ENCODE results near the gene SCIN.
"Not testable (repeated sequence)": the region's sequence is repeated elsewhere in the genome, so short reads cannot be mapped to it uniquely, and the experiment has no call there.

Gene SCIN

DNA sequence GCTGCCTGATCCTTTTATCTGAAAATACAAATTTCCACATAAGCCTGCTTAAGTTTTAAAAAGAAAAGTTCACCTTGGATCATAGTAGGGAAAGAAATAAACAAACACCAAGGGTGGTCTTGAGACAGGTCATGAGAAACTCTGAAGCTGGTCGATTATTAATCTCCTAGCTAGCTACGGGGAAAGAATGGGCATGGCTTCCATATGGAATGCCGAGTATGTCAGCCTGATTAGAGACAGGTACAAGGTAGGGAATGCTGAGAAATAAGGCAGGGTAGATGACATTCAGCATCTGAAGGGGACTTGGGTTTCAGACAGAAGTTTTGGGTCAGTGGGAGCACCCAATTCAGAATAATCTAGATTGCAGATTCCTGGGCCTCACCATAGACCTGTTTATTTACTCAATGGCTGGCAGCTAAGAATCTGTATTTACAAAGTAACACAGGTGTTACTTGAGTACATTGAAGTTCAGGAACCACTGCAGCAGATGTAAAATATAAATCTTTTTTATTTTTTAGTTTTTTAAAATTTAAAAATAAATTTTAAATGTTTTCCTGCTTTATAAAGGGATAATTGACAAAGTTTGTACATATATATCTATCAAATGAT is 49.0 kb downstream of the SCIN start:
- DNase-seq (ENCODE audit: low read depth) = no peak

GRCh38 chr7:12620371-12620770 is 49.9 kb downstream of the SCIN start:
- no peak for DNase-seq (ENCODE audit: low read depth)

DNA sequence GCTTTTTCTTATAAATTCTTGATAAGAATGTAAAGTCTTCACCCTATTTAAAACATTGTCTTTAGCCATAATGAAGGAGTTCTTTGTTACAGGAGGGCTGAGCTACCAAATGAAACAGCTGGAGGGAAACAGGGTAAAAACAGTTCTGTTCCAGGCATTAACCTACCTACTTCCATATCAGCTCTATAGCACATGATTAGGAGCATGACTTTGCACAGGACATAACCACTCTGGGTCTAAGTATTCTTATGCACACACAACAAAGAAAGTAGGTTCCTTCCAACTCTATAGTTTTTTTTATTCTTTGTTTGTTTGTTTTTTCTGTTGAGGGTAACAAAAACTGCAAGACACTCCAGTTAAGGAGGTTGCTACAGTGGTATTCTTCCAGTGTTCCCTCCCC is 52.7 kb downstream of the SCIN start:
- DNase-seq (ENCODE audit: low read depth) = no peak

GRCh38 chr7:12623885-12624498 is 53.5 kb downstream of the SCIN start:
- DNase-seq (ENCODE audit: low read depth) = no peak

DNA sequence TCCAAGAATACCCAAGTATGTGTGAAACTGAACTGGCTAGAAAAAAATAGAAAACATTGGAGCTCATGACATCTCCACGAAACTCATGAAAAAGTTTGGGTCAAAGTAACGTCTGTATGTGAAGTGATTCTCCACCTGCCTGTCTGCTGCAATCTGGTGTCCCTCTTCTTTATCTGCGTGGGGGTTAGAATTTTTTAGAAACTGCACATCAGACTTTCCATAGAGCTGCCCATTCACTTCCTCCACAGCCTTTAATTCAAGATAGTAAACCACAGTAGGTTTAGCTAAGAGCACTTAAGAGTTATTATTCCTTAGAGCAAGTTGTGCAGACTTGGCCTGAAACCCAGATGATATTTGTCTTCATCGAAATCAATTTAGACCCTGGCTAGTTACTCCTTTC is 55.3 kb downstream of the SCIN start:
- no peak for DNase-seq (ENCODE audit: low read depth)

- DNase-seq (ENCODE audit: low read depth) = no peak
Measured at GRCh38 chr7:12629816-12630512, 59.4 kb downstream of the SCIN start.

DNA sequence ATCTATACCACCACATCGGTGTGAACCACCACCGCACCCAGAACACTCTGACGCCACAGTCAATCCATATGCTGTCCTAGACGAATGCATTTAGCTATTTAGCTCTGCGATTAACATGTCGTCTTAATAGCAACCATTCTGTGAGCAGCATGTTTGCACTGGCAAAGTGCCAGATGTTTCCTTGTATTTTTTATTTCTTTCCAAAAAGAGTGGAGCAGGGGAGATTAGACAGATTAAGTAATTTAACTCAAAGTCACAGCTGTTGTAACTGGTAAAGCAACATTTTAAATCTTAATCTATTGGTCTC is 59.9 kb downstream of the SCIN start:
- no peak for DNase-seq (ENCODE audit: low read depth)

DNA sequence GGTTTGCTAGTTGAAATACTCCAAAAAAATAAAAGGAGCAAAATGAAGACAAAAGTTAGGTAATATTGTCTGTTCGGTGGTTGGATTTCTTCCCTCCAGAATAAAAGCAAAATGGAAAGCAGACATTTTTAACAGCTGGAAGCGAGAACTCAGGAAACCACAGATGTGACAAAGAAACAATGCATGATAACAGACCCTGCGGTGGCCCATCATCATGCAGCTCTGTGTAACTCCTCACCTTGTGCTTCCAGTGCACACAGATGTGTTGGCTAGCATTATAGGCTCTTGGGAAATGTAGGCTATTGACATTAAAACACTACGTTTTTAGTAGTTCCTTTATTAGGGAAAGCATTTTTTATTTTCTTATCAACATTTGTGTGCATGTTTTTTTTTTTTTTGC is 63.1 kb downstream of the SCIN start:
- no peak for DNase-seq (ENCODE audit: low read depth)

- DNase-seq (ENCODE audit: low read depth) = no peak
Measured at GRCh38 chr7:12635830-12636229, 65.3 kb downstream of the SCIN start.

DNA sequence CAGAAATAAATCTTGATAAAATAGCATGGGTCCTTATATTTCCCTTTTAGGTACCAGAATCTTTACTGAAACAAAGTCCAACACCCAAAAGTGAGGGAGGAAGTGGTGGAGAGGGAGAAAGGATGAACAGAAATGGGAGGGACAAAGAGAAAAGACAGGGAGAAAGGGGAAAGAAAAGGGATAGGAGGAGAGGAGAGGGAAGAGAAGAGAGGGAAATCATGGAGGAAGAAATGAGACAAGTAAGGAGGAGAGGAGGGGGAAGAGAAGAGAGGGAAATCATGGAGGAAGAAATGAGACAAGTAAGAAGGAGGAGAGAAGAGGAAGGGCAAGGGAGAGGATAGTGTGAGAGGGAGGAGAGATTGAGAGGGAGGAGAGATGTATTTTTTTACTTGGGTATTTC is 66.8 kb downstream of the SCIN start:
- DNase-seq (ENCODE audit: low read depth) = no peak

DNA sequence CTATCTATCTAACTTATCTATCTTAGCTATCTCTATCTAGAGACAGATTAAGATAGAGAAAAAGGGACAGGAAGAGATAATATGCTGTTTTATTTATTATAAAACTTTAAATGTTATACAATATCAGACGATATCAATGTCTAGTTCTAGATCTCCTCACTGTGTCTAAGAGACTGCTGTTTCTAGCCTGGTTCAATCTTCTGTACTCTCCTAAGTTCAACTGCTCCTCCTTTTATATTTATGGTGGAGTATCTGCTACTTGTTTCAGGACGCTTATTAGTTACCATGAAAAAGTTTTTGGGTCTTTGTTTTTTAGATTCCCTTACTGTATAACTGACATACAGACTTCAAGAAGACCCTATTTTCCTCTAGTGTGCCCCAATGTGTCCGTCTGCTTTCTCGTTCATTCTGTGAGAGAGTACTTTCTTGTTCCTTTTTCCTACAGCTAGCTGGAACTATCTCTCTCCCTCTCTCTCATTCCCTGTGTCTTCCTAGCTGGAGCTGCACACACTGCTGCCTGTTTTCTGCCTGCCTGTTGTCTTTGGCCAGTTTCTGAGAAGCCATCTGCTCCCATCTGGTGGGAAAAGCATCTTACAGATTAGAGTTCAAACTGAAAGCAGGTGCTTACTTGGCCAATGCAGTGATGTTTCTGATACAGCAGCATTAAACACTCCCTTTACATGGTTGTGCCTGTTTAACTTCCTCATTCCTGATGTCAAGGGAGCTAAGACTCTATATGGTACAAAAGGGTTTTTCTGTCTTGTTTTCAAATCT is 67.5 kb downstream of the SCIN start:
- no peak for DNase-seq (ENCODE audit: low read depth)

GRCh38 chr7:12638851-12639456 is 68.4 kb downstream of the SCIN start:
- DNase-seq (ENCODE audit: low read depth) = no peak

DNA sequence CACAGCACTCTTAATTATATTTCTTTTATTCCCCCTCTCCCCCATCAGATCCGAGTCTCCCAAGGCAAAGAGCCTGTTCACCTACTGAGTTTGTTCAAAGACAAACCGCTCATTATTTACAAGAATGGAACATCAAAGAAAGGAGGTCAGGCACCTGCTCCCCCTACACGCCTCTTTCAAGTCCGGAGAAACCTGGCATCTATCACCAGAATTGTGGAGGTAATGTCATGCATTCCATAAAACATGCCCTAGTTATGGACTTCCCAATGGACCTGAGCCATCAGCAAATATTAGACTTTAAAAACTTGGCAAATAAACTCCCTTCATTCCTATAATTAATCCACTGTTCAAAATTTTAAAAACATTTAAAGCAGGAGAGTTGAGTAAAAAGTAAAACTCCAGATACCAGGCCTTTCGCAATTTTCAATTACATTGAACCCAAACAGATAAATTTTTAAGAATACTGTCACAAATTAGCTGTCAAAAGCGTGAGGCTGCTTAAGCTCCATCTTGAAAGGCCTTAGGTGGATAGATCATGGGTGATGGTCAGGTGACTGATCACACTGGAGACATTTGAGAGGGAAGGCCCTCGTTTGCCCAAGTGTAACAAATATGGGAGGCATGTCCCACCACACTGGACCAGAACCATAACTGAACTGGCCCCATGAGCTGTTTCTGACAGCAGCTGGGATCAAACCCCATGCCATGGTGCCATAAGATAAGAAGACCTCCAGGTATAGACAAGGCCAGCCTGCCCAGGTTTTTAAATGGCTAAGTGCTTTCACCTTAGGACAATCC is 70.0 kb downstream of the SCIN start:
- DNase-seq (ENCODE audit: low read depth) = no peak

- DNase-seq (ENCODE audit: low read depth) = no peak
Measured at GRCh38 chr7:12641196-12641595, 70.7 kb downstream of the SCIN start.

DNA sequence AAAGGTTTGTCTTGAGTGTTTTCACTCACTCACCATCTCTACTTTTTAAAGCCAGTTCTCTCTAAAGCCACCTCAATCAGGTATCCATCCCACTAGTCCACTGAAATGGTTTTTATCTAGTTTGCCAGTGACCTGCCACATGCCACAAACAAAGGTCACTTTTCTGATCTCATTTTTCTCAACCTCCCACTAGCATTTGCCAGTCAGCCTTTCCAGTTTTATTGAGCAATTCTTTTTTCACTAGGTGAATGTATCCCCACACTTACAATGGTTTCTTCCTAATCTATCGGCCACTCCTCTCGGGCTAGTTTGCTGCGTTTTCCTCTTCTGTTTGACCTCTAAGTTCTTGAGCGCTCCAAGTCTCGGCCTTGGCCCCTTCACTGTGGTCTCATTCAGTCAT is 72.0 kb downstream of the SCIN start:
- DNase-seq (ENCODE audit: low read depth) = no peak

DNA sequence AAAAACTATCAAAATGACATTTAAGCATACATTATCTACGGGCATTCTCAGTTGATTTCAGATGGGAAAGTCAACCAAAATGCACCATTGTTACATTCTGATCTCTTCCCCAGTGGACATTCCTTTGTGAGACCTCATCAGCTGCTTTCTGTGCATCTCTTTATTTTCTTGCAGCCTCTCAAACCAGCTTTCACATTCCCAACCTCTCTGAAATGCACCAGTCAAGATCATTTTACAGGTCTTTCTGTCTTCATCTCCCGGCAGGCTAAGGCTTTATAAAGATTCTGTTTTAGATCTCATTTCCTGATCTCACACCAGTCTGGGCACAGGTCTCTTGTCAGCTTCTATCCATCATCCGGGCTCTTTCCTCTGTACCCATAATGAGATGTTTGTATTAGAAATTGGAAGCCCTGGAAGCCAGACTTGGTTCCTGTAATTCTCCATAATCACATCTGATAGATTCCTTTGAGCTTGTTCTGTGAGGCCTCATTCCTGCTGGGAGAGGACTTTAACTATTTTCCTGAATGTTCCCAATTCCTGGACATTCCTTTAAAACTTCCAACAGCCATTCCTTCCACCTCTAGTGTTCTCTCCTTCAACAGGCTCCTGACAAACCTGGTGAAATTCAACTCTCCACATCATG is 72.6 kb downstream of the SCIN start:
- DNase-seq (ENCODE audit: low read depth) = no peak

DNA sequence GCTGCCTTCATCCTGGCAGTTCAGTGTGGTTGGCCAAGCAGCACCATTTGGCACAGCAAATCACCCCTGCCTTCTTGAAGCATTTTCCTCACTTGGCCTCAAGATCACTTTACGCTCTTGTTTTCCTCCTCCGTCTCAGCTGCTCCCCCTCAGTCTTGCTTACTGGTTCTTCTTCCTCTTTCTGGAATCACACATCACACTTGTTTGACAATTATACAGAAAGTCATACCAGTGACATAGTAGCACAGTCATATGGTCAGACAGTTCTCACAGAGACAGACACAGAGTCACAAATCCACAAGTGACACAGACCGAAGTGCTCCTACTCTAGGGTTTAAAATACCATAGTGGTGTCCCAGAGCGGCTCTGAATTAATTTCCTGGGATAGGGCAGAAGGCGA is 73.1 kb downstream of the SCIN start:
- DNase-seq (ENCODE audit: low read depth) = no peak

DNA sequence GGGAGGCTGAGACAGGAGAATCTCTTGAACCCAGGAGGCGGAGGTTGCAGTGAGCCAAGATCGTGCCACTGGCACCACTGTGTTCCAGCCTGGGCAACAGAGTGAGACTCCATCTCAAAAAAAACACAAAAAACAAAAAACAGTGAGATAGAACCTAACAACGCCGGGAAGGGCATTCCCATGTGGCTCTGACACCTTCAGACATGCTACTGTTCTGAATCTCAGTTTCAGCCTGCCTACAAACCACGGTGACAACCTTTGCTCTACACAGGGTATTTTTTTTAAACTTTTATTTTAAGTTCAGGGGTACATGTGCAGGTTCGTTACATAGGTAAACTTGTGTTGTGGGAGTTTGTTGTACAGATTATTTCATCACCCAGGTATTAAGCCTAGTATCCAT is 74.7 kb downstream of the SCIN start:
- DNase-seq (ENCODE audit: low read depth) = not testable (repeated sequence)

- DNase-seq (ENCODE audit: low read depth) = no peak
Measured at GRCh38 chr7:12646139-12646538, 75.6 kb downstream of the SCIN start.

GRCh38 chr7:12647364-12648219 is 77.1 kb downstream of the SCIN start:
- no peak for DNase-seq (ENCODE audit: low read depth)
